Omental fat pad (tissue), 4 donors: Measurements from ENCODE around the gene EEPD1. TPM values are rescaled to one million over a fixed set of nuclear protein-coding genes. Genes with fewer than 3 reads are reported as not detected.

Experiments used
- ATAC-seq: fragments of 150-250 bp; one replicate; pipeline ENCODE4 v1.9.1; 2016; ENCODE audit warnings: mild to moderate bottlenecking, moderate library complexity; ENCODE audit not compliant: low FRiP score
- DNase-seq: peaks from one replicate; pipeline ENCODE4 v3.0.0-alpha.2; 2019; ENCODE audit warnings: low spot score
- CTCF ChIP-seq, 3 donors: fragments of 450-650 bp; IDR thresholded peaks; one replicate each; pipeline ENCODE4 v1.5.1; 2016 to 2017; ENCODE audit warnings: antibody characterized with exemption in 3 of 3, mild to moderate bottlenecking in 3 of 3, moderate library complexity in 2 of 3
- total RNA-seq, 4 donors: library from RNA; depleted of rRNA; stranded (reverse); fragments of >200 nt; gene quantifications; one replicate each; pipeline ENCODE4 v1.1.0, GENCODE V29; 2016

The EEPD1 gene
- total RNA-seq, 4 donors from 2014 or later, result 6.5 to 23.0 (median 20.1) TPM

- no peak for TF ChIP-seq CTCF (IDR thresholded peaks at IDR 0.05)
- ATAC-seq (no peak), DNase-seq (no peak)
These were observed 48.2 kb downstream of the EEPD1 start for GRCh38 chr7:36201122-36201723.

DNA sequence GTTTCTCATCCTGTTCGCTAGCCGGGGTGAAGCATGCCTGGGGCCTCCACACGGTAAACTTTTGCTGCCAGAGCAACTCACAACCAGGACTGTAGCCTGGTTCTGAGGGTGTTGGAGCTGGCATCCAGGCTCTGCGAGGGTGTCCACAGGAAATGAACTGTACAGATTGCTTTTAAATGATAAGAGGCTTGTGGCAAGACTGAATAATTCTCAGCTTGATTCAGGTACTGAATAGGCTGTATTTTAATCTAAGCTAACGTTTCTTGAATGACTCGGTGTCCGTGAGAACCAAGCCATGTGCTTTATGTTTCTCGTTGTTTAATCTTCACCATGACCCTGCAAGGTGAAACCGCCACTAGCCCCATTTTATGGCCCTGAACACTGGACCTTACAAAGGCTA is 49.3 kb downstream of the EEPD1 start:
- ATAC-seq (no peak), DNase-seq (no peak)
- no peak for TF ChIP-seq CTCF (IDR thresholded peaks at IDR 0.05)

- no peak for ATAC-seq
- DNase-seq, result no peak
- TF ChIP-seq CTCF (IDR thresholded peaks at IDR 0.05), result no peak
These were observed 50.2 kb downstream of the EEPD1 start for GRCh38 chr7:36203071-36203790.

DNA sequence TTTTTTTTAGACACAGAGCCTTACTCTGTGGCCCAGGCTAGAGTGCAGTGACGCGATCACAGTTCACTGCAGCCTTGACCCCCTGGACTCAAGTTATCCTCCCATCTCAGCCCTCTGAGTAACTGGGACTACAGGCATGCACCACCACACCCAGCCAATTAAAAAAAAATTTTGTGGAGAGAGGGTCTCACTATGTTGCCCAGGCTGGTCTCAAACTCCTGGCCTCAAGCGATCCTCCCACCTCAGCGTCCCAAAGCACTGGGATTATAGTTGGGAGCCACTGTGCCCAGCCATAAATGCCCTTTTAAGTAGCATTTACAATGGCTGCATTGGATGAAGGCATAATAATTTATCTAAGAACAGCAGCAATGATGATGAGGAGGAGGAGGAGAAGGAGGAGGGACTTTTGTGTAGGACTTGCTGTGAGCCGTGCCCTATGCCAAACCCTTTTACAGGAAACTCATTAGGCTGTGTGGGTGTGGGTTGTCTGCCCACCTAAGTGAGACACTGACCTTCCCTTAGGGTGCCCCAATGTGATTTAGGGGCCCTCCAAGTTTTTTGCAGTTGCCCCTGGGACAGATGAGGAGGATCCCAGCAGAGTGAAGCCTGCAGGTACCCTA is 51.1 kb downstream of the EEPD1 start:
- ATAC-seq, result no peak
- no peak for TF ChIP-seq CTCF (IDR thresholded peaks at IDR 0.05)
- DNase-seq, result no peak

DNA sequence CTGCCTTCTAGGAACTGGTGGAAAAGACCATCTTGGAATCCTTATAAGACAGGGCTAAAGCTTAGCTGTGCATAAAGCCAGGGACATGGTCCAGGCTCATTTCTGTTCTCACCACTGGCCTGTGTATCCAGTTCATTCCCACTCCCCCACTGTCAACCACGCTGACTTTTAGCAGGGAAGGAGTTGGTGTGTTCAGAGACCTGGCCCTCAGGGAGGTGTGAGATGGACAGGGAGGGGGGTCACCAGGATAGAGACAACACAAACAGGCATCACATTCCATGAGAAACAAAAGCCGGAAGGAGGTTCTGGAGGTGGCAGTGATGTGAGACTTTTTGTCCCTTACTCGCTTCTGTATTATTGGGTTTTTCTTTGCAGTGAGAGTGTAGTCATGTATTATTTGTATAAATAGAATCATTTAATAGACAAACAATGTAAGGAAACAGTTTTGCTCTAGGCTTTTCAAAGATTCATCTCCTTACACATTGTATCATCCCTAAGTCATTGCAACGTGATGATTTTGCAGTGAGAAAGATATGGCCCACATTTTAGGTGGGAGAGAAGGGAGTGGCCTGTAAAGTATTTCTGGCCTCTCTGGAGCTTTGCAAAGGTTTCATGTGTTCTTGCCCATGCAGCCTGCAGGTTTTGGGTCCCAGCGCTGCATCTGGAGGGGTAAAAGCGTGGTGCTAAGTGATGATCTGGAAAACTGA is 52.0 kb downstream of the EEPD1 start:
- no peak for DNase-seq
- no peak for ATAC-seq
- no peak for TF ChIP-seq CTCF (IDR thresholded peaks at IDR 0.05)

DNA sequence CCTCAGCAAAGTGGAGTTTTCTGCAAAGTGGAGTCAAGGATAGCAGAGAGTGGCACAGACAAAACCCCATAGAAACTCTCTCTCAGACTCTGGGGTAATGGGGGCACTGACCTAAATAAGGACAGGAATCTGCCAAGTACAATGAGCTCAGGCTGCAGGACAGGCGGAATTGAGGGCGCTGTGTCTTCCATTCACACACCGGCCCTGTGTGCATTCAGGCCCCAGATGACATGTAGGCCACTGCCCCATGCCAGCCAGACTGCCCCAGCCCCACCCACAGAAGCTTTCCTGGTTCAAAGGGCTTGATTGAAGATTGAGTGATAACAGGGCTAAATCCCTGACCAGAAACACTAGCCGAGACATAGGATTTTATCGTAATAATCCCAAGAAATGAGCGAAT is 52.7 kb downstream of the EEPD1 start:
- no peak for DNase-seq
- no peak for TF ChIP-seq CTCF (IDR thresholded peaks at IDR 0.05)
- no peak for ATAC-seq
